ENCODE data around the gene HYKK. TPM values are rescaled to one million over a fixed set of nuclear protein-coding genes. Genes with fewer than 3 reads are reported as not detected.
A peak's percentile ranks its signal among the peaks of the same experiment; 100 is the strongest.

The HYKK gene, protein sequence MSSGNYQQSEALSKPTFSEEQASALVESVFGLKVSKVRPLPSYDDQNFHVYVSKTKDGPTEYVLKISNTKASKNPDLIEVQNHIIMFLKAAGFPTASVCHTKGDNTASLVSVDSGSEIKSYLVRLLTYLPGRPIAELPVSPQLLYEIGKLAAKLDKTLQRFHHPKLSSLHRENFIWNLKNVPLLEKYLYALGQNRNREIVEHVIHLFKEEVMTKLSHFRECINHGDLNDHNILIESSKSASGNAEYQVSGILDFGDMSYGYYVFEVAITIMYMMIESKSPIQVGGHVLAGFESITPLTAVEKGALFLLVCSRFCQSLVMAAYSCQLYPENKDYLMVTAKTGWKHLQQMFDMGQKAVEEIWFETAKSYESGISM
- total RNA-seq (1 to 10 TPM; 3.1 to 5.4 TPM), polyA plus RNA-seq (ENCODE audit: insufficient read length in 2 of 2) (1 to 10 TPM; 2.5 to 2.6 TPM)
- long read RNA-seq, donor 1, partial matches to known transcripts = 0 of 1 reads
- long read RNA-seq, donor 1, other reads (novel, unspliced or antisense) = 0 of 1 reads
- long read RNA-seq, donor 2, partial matches to known transcripts = 0 of 1 reads
- long read RNA-seq, donor 2, other reads (novel, unspliced or antisense) = 0 of 1 reads
- long read RNA-seq, donor 3 = 0 reads
- long read RNA-seq, donor 4, partial matches to known transcripts = 0 of 1 reads
- long read RNA-seq, donor 4, other reads (novel, unspliced or antisense) = 0 of 1 reads

DNA sequence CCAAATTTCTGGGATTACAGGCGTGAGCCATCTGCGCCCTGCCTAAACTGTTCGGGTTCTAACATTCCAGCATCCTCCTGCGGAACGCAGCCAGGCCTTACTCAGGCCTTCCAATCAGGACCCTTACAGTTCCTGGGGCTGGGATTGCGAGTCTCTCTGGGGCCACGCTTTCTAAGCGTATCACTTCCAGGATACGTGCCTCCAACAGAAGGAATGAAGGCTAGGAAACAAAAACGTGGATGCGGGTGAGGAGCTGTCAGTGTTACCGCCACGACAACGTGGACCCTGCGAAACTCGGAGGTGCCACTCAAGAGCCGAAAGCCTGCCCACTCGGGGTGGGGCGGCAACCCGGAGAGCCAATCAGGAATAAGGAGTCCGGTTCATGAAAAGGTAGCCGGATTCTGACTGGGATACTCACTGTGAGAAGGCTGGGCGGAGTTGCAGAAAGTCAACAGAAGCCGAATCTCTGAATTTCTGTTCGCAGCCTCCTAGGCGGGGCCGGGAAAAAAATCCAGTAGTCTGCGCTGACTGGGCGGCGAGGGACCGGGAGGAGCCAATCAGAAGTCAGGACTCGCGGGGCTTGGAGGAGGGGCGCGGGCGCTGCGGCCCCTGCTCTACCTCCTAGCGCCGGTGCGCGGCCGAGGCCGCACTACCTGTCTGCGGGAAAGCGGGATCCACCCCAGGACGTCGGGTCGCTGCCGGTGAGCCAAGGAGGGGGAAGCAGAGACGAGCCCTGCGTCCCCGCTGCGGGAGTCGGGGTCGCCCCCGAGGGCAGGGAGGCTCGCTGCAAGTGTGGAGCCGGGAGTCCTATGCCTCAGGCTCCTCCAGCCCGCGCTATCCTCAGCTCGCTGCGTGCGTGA, at the start of gene HYKK:
TSS of gene HYKK (plus strand) at position 607 of the 860 bp plus-strand sequence. CDS start 5,512 bp downstream, outside the sequence.
- Histone ChIP-seq H3K4me1 (ENCODE audit: control insufficient read depth, insufficient read depth, low read length) (peaks cover 13% of the 10 kb centered on the region), H3K27ac (ENCODE audit: low read depth, low read length) (peak within 1 kb of the TSS; percentile 65), H3K4me3 (ENCODE audit: low read depth, low read length) (peak within 1 kb of the TSS; percentile 70), H3K36me3 (ENCODE audit: control insufficient read depth, insufficient read depth, low read length) (no peaks in the 10 kb centered on the region), H3K9me3 (ENCODE audit: control insufficient read depth, insufficient read depth, low read length) (no peaks in the 10 kb centered on the region), H3K27me3 (ENCODE audit: control insufficient read depth, insufficient read depth, low read length) (peaks cover 10% of the 10 kb centered on the region)
- peak; percentile 79 to 98 (median 84) for DNase-seq (ENCODE audit: low read depth in 4 of 6, low spot score in 6 of 6)
- WGBS (ENCODE audit: insufficient coverage) = under 1% methylated on average over 63 of the region's 63 CpGs

DNA sequence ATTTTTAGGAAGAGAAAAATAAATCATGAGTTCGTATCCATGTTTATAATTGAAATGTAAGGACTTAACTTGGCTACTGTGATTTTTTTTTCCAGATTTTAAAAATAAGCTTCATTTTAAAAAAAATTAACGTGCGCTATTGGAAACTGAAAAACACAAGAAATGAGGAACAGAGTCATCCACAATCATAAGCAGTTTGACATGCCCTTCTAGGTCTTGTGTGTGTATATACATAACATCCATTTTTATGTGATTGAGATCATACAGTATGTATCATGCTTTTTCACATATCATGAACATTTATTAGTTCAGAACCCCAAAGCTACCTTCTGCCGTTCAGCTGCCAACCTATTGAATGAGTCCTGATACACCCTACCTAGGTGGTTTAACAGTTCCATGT, 46.6 kb upstream of the HYKK start:
- H3K4me3 ChIP-seq (ENCODE audit: low read depth, low read length) = no peak overlapping the region
- H3K27me3 ChIP-seq (ENCODE audit: control insufficient read depth, insufficient read depth, low read length) = no peaks in the 10 kb centered on the region
- no peak for DNase-seq (ENCODE audit: low read depth in 4 of 6, low spot score in 6 of 6)
- no peak overlapping the region for H3K27ac ChIP-seq (ENCODE audit: low read depth, low read length)
- H3K4me1 ChIP-seq (ENCODE audit: control insufficient read depth, insufficient read depth, low read length) = peaks cover 5% of the 10 kb centered on the region
- 90% methylated on average over 1 of the region's 4 CpGs for WGBS (ENCODE audit: insufficient coverage)
- no peaks in the 10 kb centered on the region for H3K9me3 ChIP-seq (ENCODE audit: control insufficient read depth, insufficient read depth, low read length)
- H3K36me3 ChIP-seq (ENCODE audit: control insufficient read depth, insufficient read depth, low read length) = peaks cover 3% of the 10 kb centered on the region

DNA sequence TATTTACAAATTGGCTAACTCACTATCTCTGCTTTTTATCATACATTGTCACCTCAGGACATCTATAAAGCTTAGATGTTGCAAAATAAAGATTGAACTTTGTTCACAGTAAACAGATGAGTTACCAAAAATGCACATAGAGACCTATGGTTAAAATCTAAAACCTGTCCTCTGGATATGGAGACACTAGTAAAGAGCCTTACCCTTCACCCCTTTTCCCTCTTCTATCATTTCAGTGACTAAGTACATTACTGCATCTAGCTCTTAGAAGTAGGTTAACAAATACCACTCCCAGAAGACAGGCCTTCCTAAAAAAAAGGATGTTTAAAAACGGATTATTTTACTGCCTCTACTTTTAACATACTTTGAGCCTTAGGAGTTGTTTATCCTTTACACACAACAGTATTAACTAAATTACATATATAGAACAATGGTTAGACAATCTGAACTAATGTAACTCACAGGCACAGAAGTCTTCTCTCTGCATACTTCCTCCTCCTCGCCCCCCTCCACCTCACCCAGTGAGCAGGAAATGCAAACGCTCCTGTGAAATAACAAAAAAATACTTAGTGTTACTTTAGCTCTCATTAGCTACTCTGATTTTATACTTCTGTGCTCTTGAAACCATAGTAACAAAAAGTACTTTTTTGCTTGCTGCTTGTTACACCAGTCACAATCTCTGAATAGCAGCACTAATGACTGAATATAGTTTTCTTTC, 46.0 kb upstream of the HYKK start:
- Histone ChIP-seq H3K4me3 (ENCODE audit: low read depth, low read length) (no peak overlapping the region), H3K27me3 (ENCODE audit: control insufficient read depth, insufficient read depth, low read length) (no peaks in the 10 kb centered on the region), H3K27ac (ENCODE audit: low read depth, low read length) (no peak overlapping the region), H3K9me3 (ENCODE audit: control insufficient read depth, insufficient read depth, low read length) (no peaks in the 10 kb centered on the region), H3K36me3 (ENCODE audit: control insufficient read depth, insufficient read depth, low read length) (peaks cover 3% of the 10 kb centered on the region), H3K4me1 (ENCODE audit: control insufficient read depth, insufficient read depth, low read length) (peaks cover 2% of the 10 kb centered on the region)
- DNase-seq (ENCODE audit: low read depth in 4 of 6, low spot score in 6 of 6) = no peak
- WGBS (ENCODE audit: insufficient coverage) = 80% methylated on average over 1 of the region's 3 CpGs

DNA sequence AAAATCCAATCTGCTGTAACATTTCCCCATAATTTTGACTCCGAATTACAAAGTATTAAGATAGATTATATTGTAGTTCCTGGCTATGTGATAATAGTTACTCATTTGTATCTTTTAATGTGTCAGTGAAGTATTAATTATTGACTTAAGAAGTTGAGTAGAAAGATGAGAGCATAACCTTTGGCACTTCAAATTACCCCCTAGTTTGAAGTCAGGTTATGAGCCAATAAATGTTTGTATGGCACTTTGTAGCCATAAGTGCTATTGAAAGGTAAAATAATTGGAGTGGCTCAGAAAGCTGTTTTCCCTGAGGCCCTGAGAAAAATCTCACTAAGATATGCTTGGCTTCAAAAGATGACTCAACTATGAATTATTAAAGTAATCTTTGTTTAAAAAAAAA, 38.3 kb upstream of the HYKK start:
- Histone ChIP-seq H3K27me3 (ENCODE audit: control insufficient read depth, insufficient read depth, low read length) (no peaks in the 10 kb centered on the region), H3K4me3 (ENCODE audit: low read depth, low read length) (no peak overlapping the region), H3K9me3 (ENCODE audit: control insufficient read depth, insufficient read depth, low read length) (no peaks in the 10 kb centered on the region), H3K4me1 (ENCODE audit: control insufficient read depth, insufficient read depth, low read length) (no peaks in the 10 kb centered on the region), H3K36me3 (ENCODE audit: control insufficient read depth, insufficient read depth, low read length) (peaks cover 31% of the 10 kb centered on the region), H3K27ac (ENCODE audit: low read depth, low read length) (no peak overlapping the region)
- no CpG with 5 or more reads among the region's 1 CpG for WGBS (ENCODE audit: insufficient coverage)
- no peak for DNase-seq (ENCODE audit: low read depth in 4 of 6, low spot score in 6 of 6)

DNA sequence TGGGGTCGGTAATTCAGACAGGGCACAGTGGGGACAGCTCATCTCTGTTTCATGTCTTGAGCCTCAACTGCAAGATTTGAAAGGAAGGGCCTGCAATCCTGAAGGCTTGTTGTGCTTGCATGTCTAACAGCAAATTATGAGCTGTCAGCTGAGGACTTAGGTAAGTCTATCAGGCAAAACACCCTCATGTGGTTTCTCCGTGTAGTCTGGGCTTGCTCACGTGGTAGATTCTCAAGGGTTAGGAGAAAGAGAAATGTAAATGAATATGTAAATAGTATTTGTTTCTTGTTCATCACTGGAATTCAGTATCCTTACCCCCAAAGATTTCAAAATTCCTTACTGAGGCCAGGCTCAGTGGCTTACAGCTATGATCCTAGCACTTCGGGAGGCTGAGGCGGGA, 30.1 kb upstream of the HYKK start:
- Histone ChIP-seq H3K27ac (ENCODE audit: low read depth, low read length) (no peak overlapping the region), H3K4me1 (ENCODE audit: control insufficient read depth, insufficient read depth, low read length) (no peaks in the 10 kb centered on the region), H3K4me3 (ENCODE audit: low read depth, low read length) (no peak overlapping the region), H3K36me3 (ENCODE audit: control insufficient read depth, insufficient read depth, low read length) (peaks cover 44% of the 10 kb centered on the region), H3K27me3 (ENCODE audit: control insufficient read depth, insufficient read depth, low read length) (no peaks in the 10 kb centered on the region), H3K9me3 (ENCODE audit: control insufficient read depth, insufficient read depth, low read length) (no peaks in the 10 kb centered on the region)
- no peak for DNase-seq (ENCODE audit: low read depth in 4 of 6, low spot score in 6 of 6)
- WGBS (ENCODE audit: insufficient coverage) = 93% methylated on average over 2 of the region's 5 CpGs

DNA sequence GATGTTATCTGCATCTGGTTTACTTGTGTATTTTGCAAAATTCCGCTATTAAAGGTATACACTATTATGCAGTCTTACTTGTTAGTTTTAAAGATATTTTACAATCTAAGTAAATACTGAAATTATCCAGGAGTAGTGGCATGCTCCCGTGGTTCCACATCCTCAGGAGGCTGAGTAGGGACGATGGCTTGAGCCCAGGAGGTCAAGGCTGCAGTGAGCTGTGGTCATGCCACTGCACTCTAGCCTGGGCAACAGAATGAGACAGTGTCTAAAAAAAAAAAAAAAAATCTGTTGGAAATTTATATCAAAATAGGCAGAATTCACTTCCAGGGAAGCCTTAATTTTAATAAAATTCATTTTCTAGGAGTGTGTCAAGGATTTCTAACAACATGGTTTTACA, 27.7 kb upstream of the HYKK start:
- Histone ChIP-seq H3K27ac (ENCODE audit: low read depth, low read length) (no peak overlapping the region), H3K36me3 (ENCODE audit: control insufficient read depth, insufficient read depth, low read length) (peaks cover 50% of the 10 kb centered on the region), H3K9me3 (ENCODE audit: control insufficient read depth, insufficient read depth, low read length) (no peaks in the 10 kb centered on the region), H3K27me3 (ENCODE audit: control insufficient read depth, insufficient read depth, low read length) (no peaks in the 10 kb centered on the region), H3K4me3 (ENCODE audit: low read depth, low read length) (no peak overlapping the region), H3K4me1 (ENCODE audit: control insufficient read depth, insufficient read depth, low read length) (no peaks in the 10 kb centered on the region)
- no peak for DNase-seq (ENCODE audit: low read depth in 4 of 6, low spot score in 6 of 6)
- no CpG with 5 or more reads among the region's 3 CpGs for WGBS (ENCODE audit: insufficient coverage)

DNA sequence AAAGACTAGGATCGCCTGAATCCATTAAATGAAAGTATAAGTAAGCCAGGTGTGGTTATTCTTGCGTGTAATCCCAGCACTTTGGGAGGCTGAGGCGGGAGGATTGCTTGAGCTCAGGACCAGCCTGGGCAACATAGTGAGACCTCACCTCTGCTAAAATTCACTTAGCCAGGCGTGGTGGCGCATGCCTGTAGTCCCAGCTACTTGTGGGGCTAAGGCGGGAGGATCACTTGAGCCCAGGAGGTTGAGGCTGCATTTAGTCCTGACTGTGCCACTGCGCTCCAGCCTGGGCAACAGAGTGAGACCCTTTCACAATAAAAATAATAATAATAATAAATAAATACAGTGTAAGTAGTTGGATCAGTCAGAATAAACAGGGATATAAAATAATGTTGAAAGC, 25.5 kb upstream of the HYKK start:
- Histone ChIP-seq H3K27me3 (ENCODE audit: control insufficient read depth, insufficient read depth, low read length) (no peaks in the 10 kb centered on the region), H3K36me3 (ENCODE audit: control insufficient read depth, insufficient read depth, low read length) (peaks cover 55% of the 10 kb centered on the region), H3K27ac (ENCODE audit: low read depth, low read length) (no peak overlapping the region), H3K9me3 (ENCODE audit: control insufficient read depth, insufficient read depth, low read length) (no peaks in the 10 kb centered on the region), H3K4me1 (ENCODE audit: control insufficient read depth, insufficient read depth, low read length) (no peaks in the 10 kb centered on the region), H3K4me3 (ENCODE audit: low read depth, low read length) (no peak overlapping the region)
- DNase-seq (ENCODE audit: low read depth in 4 of 6, low spot score in 6 of 6) = no peak
- WGBS (ENCODE audit: insufficient coverage) = 100% methylated on average over 4 of the region's 7 CpGs

DNA sequence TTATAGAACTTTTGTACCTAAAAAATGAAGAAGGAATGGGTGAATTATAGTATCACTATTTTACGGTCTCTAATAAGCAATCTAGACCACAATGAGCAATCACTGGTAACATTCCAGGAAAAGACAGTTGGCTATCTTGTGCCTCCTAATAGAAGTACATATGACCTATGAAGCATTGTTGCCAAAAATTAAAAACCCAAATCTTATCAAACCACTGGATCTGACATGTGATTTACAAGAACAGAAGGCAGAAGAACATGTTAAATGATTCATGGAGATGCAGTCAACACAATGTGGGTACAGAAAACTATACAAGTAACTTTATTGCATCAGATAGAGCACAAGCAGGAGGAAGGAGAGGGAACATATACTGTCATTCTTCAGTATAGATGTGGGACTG, 14.5 kb upstream of the HYKK start:
- Histone ChIP-seq H3K27me3 (ENCODE audit: control insufficient read depth, insufficient read depth, low read length) (no peaks in the 10 kb centered on the region), H3K9me3 (ENCODE audit: control insufficient read depth, insufficient read depth, low read length) (no peaks in the 10 kb centered on the region), H3K27ac (ENCODE audit: low read depth, low read length) (no peak overlapping the region), H3K4me3 (ENCODE audit: low read depth, low read length) (no peak overlapping the region), H3K4me1 (ENCODE audit: control insufficient read depth, insufficient read depth, low read length) (peaks cover 5% of the 10 kb centered on the region), H3K36me3 (ENCODE audit: control insufficient read depth, insufficient read depth, low read length) (peaks cover 28% of the 10 kb centered on the region)
- DNase-seq (ENCODE audit: low read depth in 4 of 6, low spot score in 6 of 6) = no peak
- WGBS (ENCODE audit: insufficient coverage) = no CpG with 5 or more reads among the region's 1 CpG

DNA sequence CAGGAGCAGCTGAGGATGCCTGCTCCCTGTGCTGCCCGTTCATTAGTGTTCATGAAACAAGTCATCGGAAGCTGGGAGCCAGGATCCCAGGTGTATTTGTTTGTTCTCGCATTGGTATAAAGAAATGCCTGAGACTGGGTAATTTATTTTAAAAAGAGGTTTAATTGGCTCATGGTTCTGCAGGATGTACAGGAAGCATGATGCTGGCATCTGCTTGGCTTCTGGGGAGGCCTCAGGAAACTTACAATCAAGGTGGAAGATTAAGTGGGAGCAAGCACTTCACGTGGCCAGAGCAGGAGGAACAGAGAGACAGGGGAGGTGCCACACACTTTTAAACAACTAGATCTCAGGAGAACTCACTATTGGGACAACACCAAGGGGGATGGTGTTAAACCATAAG, 5.5 kb upstream of the HYKK start:
- peaks cover 9% of the 10 kb centered on the region for H3K36me3 ChIP-seq (ENCODE audit: control insufficient read depth, insufficient read depth, low read length)

More for the DNA sequence above, 5.5 kb upstream of the HYKK start:
- H3K27me3 ChIP-seq (ENCODE audit: control insufficient read depth, insufficient read depth, low read length) = no peaks in the 10 kb centered on the region
- no peaks in the 10 kb centered on the region for H3K9me3 ChIP-seq (ENCODE audit: control insufficient read depth, insufficient read depth, low read length)
- WGBS (ENCODE audit: insufficient coverage) = 95% methylated on average over 3 of the region's 4 CpGs
- H3K4me3 ChIP-seq (ENCODE audit: low read depth, low read length) = no peak overlapping the region
- no peak overlapping the region for H3K27ac ChIP-seq (ENCODE audit: low read depth, low read length)
- H3K4me1 ChIP-seq (ENCODE audit: control insufficient read depth, insufficient read depth, low read length) = peaks cover 2% of the 10 kb centered on the region
- no peak for DNase-seq (ENCODE audit: low read depth in 4 of 6, low spot score in 6 of 6)

All from spinal cord (tissue), 10 donors.